K562 (cell line): ENCODE measurements around the gene FAM89B. TPM values are rescaled to one million over a fixed set of nuclear protein-coding genes. Genes with fewer than 3 reads are reported as not detected.

ENCODE experiments used
- DACH1 ChIP-seq: fragments of 450-650 bp; IDR thresholded peaks from 2 replicates; pipeline ENCODE4 v1.6.1; 2018; ENCODE audit not compliant: partially characterized antibody
- DDX20 ChIP-seq: fragments of 450-650 bp; IDR thresholded peaks from 2 replicates; pipeline ENCODE4 v1.6.1; 2016; ENCODE audit warnings: missing genetic modification characterization, low read depth, mild to moderate bottlenecking, missing compliant biosample characterization, moderate library complexity
- DPF2 ChIP-seq: fragments of 450-650 bp; IDR thresholded peaks from 2 replicates; pipeline ENCODE4 v1.6.1; 2016
- E2F8 ChIP-seq: fragments of 450-650 bp; IDR thresholded peaks from 2 replicates; pipeline ENCODE4 v1.7.1; 2018; ENCODE audit warnings: mild to moderate bottlenecking, low read depth; ENCODE audit not compliant: partially characterized antibody
- GTF2B ChIP-seq: IDR thresholded peaks from 2 replicates; pipeline ENCODE4 v1.6.1; 2011; ENCODE audit not compliant: insufficient read length; ENCODE audit errors: extremely low read depth
- HEY1 ChIP-seq: fragments of 250-450 bp; sonication (Bioruptor Pico); IDR thresholded peaks from 2 replicates; pipeline ENCODE4 v1.5.0; 2020; ENCODE audit warnings: mild to moderate bottlenecking, moderate library complexity, borderline replicate concordance
- JUNB ChIP-seq: fragments of 450-650 bp; formaldehyde crosslinking; conservative IDR thresholded peaks from 2 replicates; pipeline ENCODE4 v1.4.0; 2020; ENCODE audit warnings: mild to moderate bottlenecking
- MED1 ChIP-seq: sonication (generic); formaldehyde crosslinking; IDR thresholded peaks from 2 replicates; pipeline ENCODE4 v1.8.1; 2023; ENCODE audit warnings: missing genetic modification reagents, borderline replicate concordance
- MITF ChIP-seq: IDR thresholded peaks from 2 replicates; pipeline ENCODE4 v1.6.1; 2014; ENCODE audit warnings: antibody characterized with exemption
- NCOR1 ChIP-seq: fragments of 450-650 bp; IDR thresholded peaks from 2 replicates; pipeline ENCODE4 v1.6.1; 2016; ENCODE audit warnings: mild to moderate bottlenecking, moderate library complexity
- NFYB ChIP-seq: IDR thresholded peaks from 2 replicates; pipeline ENCODE4 v1.6.1; 2011; ENCODE audit warnings: mild to moderate bottlenecking, moderate library complexity; ENCODE audit not compliant: insufficient read length; ENCODE audit errors: extremely low read depth
- RAD21 ChIP-seq, 2 experiments: fragments of 250-450 bp in 1 of 2; fragments of 450-650 bp in 1 of 2; sonication (Bioruptor Pico) in 1 of 2; formaldehyde crosslinking in 1 of 2; IDR thresholded peaks in 1 of 2; conservative IDR thresholded peaks in 1 of 2; 2 replicates each; pipeline versions ENCODE4 v1.4.0 to v1.8.0; 2020 to 2022; ENCODE audit warnings: mild to moderate bottlenecking in 2 of 2, moderate library complexity in 1 of 2
- SMC3 ChIP-seq: conservative IDR thresholded peaks from 2 replicates; pipeline ENCODE4 v1.6.1; 2011; ENCODE audit warnings: low read depth, low read length, improper control_type of control experiment; ENCODE audit not compliant: insufficient read depth
- TSC22D4 ChIP-seq: fragments of 450-650 bp; IDR thresholded peaks from 2 replicates; pipeline ENCODE4 v1.6.1; 2016; ENCODE audit warnings: missing genetic modification characterization, missing biosample characterization, control low read depth
- ZBTB5 ChIP-seq: fragments of 450-650 bp; IDR thresholded peaks from 2 replicates; pipeline ENCODE4 v1.6.1; 2017; ENCODE audit warnings: antibody characterized with exemption
- ZC3H11A ChIP-seq: IDR thresholded peaks from 2 replicates; pipeline ENCODE4 v1.6.1; 2012; ENCODE audit warnings: low read depth, low read length, improper control_type of control experiment
- ZFPM2 ChIP-seq: fragments of 250-450 bp; sonication (Bioruptor Pico); IDR thresholded peaks from 2 replicates; pipeline ENCODE4 v1.5.1; 2022; ENCODE audit warnings: mild to moderate bottlenecking
- ZNF24 ChIP-seq: fragments of 450-650 bp; IDR thresholded peaks from 2 replicates; pipeline ENCODE4 v1.6.1; 2016
- ZNF280A ChIP-seq: fragments of 450-650 bp; IDR thresholded peaks from 2 replicates; pipeline ENCODE4 v1.6.1; 2018; ENCODE audit warnings: mild to moderate bottlenecking, low read depth; ENCODE audit not compliant: partially characterized antibody
- ZNF444 ChIP-seq: fragments of 250-450 bp; sonication (Bioruptor Pico); IDR thresholded peaks from 2 replicates; pipeline ENCODE4 v1.4.0; 2020; ENCODE audit warnings: mild to moderate bottlenecking, moderate library complexity
- polyA plus RNA-seq, 8 experiments: library from polyadenylated mRNA; depleted of rRNA in 4 of 8; stranded (reverse) in 5 of 8; unstranded in 3 of 8; fragments of >200 nt; fragmentation: Nextera tagmentation in 2 of 8; fragmentation: Illumina TruSeq in 1 of 8; extraction: Ambion mirVana in 2 of 8; extraction: Trizol in 1 of 8; gene quantifications; 2 replicates each; pipeline versions ENCODE4 v1.2.1 to v1.2.3, GENCODE V29; 2011 to 2014; ENCODE audit warnings: inconsistent platforms in 1 of 8, missing spikeins in 1 of 8
- total RNA-seq, 7 experiments: library from RNA; depleted of rRNA in 6 of 7; stranded (reverse); fragments of >200 nt in 6 of 7; fragmentation: Illumina TruSeq in 2 of 7; extraction: Trizol in 2 of 7; gene quantifications; 2 replicates each; pipeline versions ENCODE4 v1.2.1 to v1.2.3, GENCODE V29; 2011 to 2021; ENCODE audit warnings: low replicate concordance in 1 of 7

The FAM89B gene
- total and polyA plus RNA-seq, 9 of the 15 experiments (the other 6 are each of a cell fraction or from before 2014, with no cell fraction given) = 0.32 to 27.6 (median 11.9) TPM

GRCh38 chr11:65540290-65541092, 31.8 kb upstream of the FAM89B start (continued):
- no peak for TF ChIP-seq HEY1
- no peak for TF ChIP-seq JUNB (CRISPR knock-in tag)
- peak; percentile 9 for TF ChIP-seq MITF
- TF ChIP-seq GTF2B = no peak
- TF ChIP-seq TSC22D4 (tag) = no peak
- TF ChIP-seq NCOR1 = no peak
- no peak for TF ChIP-seq NFYB
- no peak for TF ChIP-seq ZNF444 (CRISPR knock-in tag)
- no peak for TF ChIP-seq ZNF280A
- no peak for TF ChIP-seq ZNF24
- TF ChIP-seq E2F8 = no peak
- TF ChIP-seq DPF2 = no peak
- TF ChIP-seq DACH1 = no peak
- peak; percentile 83 for TF ChIP-seq SMC3
- TF ChIP-seq ZBTB5 = no peak
- TF ChIP-seq ZC3H11A = no peak
- TF ChIP-seq DDX20 (tag) = no peak
- TF ChIP-seq ZFPM2 (CRISPR knock-in tag) = no peak
- TF ChIP-seq RAD21 (CRISPR knock-in tag; conservative IDR thresholded peaks at IDR 0.05 in 1 of 2, IDR thresholded peaks at IDR 0.05 in 1 of 2) = peak; percentile 92 to 96
- no peak for TF ChIP-seq MED1 (CRISPR knock-in tag)
